HCT116 (cell line): ENCODE results near the gene LTO1. TPM values are rescaled to one million over a fixed set of nuclear protein-coding genes. Genes with fewer than 3 reads are reported as not detected.
A peak's percentile ranks its signal among the peaks of the same experiment; 100 is the strongest.

ENCODE experiments used
- ATAC-seq: fragments of 200-7000 bp; cut with Tn5 transposase; 2 replicates; pipeline ENCODE4 v1.9.1; 2020; ENCODE audit warnings: mild to moderate bottlenecking, moderate library complexity
- BruUV-seq: library from RNA; stranded (reverse); fragments of 400-500 nt; replicated peaks from 2 replicates; lab custom pipeline; 2021; lab: Mats Ljungman, UMichigan
- CTCF ChIA-PET: fragments of 300-600 bp; sonication (Branson Sonifier 250); formaldehyde crosslinking; loops from one replicate; lab custom pipeline; 2021; ENCODE audit warnings: antibody characterized with exemption; lab: Charles Lee
- POLR2A ChIA-PET: fragments of 300-600, 350-600 bp; sonication (Branson Sonifier 250); formaldehyde crosslinking; loops from one replicate; lab custom pipeline; 2021; ENCODE audit warnings: antibody characterized with exemption; lab: Charles Lee
- RAD21 ChIA-PET, 2 experiments: fragments of 300-600 bp; sonication (Branson Sonifier 250); formaldehyde crosslinking; loops; one replicate each; lab custom pipeline; 2023; ENCODE audit warnings: low total read pairs in 2 of 2; ENCODE audit not compliant: uncharacterized antibody in 2 of 2, unreplicated experiment in 2 of 2, low non-redundant PET in 1 of 2; lab: Charles Lee
- DNase-seq: peaks from one replicate; pipeline ENCODE4 v3.0.0-alpha.2; 2010; ENCODE audit warnings: low read depth, low spot score
- H2AFZ ChIP-seq: fragments of 200-600 bp; shearing (Covaris generic), sonication (generic); 2 replicates; pipeline ENCODE4 v1.6.1; 2017; ENCODE audit warnings: low read depth, mixed run types, mixed read lengths, antibody characterized with exemption, low read length; ENCODE audit not compliant: poor library complexity, severe bottlenecking
- H3K27ac ChIP-seq: 2 replicates; pipeline ENCODE4 v1.5.1; 2012; ENCODE audit warnings: low read depth, low read length
- H3K27me3 ChIP-seq: fragments of 200-600 bp; sonication (generic); 2 replicates; pipeline ENCODE4 v1.6.1; 2016; ENCODE audit warnings: mixed run types, low read length, mixed read lengths; ENCODE audit not compliant: insufficient read depth
- H3K36me3 ChIP-seq, 2 experiments: fragments of 200-500 bp in 1 of 2; fragments of 200-600 bp in 1 of 2; sonication (Bioruptor generic) in 1 of 2; sonication (generic) in 1 of 2; 2 replicates each; pipeline versions ENCODE4 v1.5.1 to v1.6.1; 2014 to 2016; ENCODE audit warnings: low read length in 2 of 2, inconsistent platforms in 1 of 2, mixed read lengths in 1 of 2, mixed run types in 1 of 2; ENCODE audit not compliant: insufficient read depth in 2 of 2, control insufficient read depth in 1 of 2
- H3K4me1 ChIP-seq, 2 experiments: fragments of 200-600 bp in 1 of 2; sonication (generic) in 1 of 2; 2 replicates each; pipeline versions ENCODE4 v1.5.1 to v1.6.1; 2012 to 2017; ENCODE audit warnings: low read length in 2 of 2, inconsistent platforms in 1 of 2, mild to moderate bottlenecking in 1 of 2, mixed read lengths in 1 of 2, mixed run types in 1 of 2, moderate library complexity in 1 of 2; ENCODE audit not compliant: insufficient read depth in 2 of 2, control insufficient read depth in 1 of 2
- H3K4me2 ChIP-seq: fragments of 200-600 bp; sonication (generic); 2 replicates; pipeline ENCODE4 v1.6.1; 2017; ENCODE audit warnings: mixed run types, low read length, mixed read lengths
- H3K4me3 ChIP-seq, 2 experiments: fragments of 200-600 bp in 1 of 2; sonication (generic) in 1 of 2; replicated peaks in 1 of 2; 2 replicates each; pipeline ENCODE4 v1.5.1; 2011 to 2016; ENCODE audit warnings: low read length in 2 of 2, control low read depth in 1 of 2, low read depth in 1 of 2, mild to moderate bottlenecking in 1 of 2, mixed read lengths in 1 of 2, mixed run types in 1 of 2
- H3K79me2 ChIP-seq: fragments of 200-600 bp; sonication (generic); 2 replicates; pipeline ENCODE4 v1.6.1; 2017; ENCODE audit warnings: mild to moderate bottlenecking, mixed run types, low read length, moderate library complexity, mixed read lengths; ENCODE audit not compliant: insufficient read depth
- H3K9ac ChIP-seq: fragments of 200-600 bp; sonication (generic); 2 replicates; pipeline ENCODE4 v1.6.1; 2016; ENCODE audit warnings: low read length, mixed read lengths
- H3K9me2 ChIP-seq: fragments of 200-600 bp; sonication (generic), shearing (Covaris generic); 2 replicates; pipeline ENCODE4 v1.6.1; 2017; ENCODE audit warnings: mixed run types, mild to moderate bottlenecking, moderate library complexity; ENCODE audit not compliant: insufficient read depth
- H3K9me3 ChIP-seq, 2 experiments: fragments of 200-500 bp in 1 of 2; fragments of 200-600 bp in 1 of 2; sonication (Bioruptor generic) in 1 of 2; sonication (generic) in 1 of 2; 2 replicates each; pipeline ENCODE4 v1.6.1; 2014 to 2017; ENCODE audit warnings: low read length in 2 of 2, mixed read lengths in 2 of 2, inconsistent platforms in 1 of 2, low read depth in 1 of 2, mild to moderate bottlenecking in 1 of 2, mixed run types in 1 of 2, moderate library complexity in 1 of 2; ENCODE audit not compliant: control insufficient read depth in 1 of 2, insufficient read depth in 1 of 2
- H4K20me1 ChIP-seq: fragments of 200-600 bp; sonication (generic), shearing (Covaris generic); 2 replicates; pipeline ENCODE4 v1.6.1; 2017; ENCODE audit warnings: mixed run types, mild to moderate bottlenecking, moderate library complexity; ENCODE audit not compliant: insufficient read depth
- CEBPB ChIP-seq: IDR thresholded peaks from 2 replicates; pipeline ENCODE4 v1.6.1; 2012; ENCODE audit warnings: low read depth
- CTCF ChIP-seq, 3 experiments: fragments of 200-600 bp in 1 of 3; sonication (generic) in 1 of 3; IDR thresholded peaks in 2 of 3; conservative IDR thresholded peaks in 1 of 3; 2 replicates each; pipeline ENCODE4 v1.5.1; 2012 to 2017; ENCODE audit warnings: low read depth in 2 of 3, low read length in 2 of 3, antibody characterized with exemption in 1 of 3, borderline replicate concordance in 1 of 3, control low read depth in 1 of 3, mild to moderate bottlenecking in 1 of 3, mixed read lengths in 1 of 3, mixed run types in 1 of 3, moderate library complexity in 1 of 3; ENCODE audit not compliant: insufficient read depth in 1 of 3
- FOSL1 ChIP-seq: IDR thresholded peaks from 2 replicates; pipeline ENCODE4 v1.6.1; 2012; ENCODE audit warnings: low read depth
- POLR2AphosphoS5 ChIP-seq: IDR thresholded peaks from 2 replicates; pipeline ENCODE4 v1.6.1; 2011; ENCODE audit warnings: mild to moderate bottlenecking, low read depth, low read length, moderate library complexity
- RAD21 ChIP-seq: IDR thresholded peaks from 2 replicates; pipeline ENCODE4 v1.6.1; 2012; ENCODE audit warnings: low read depth, mild to moderate bottlenecking
- YY1 ChIP-seq: IDR thresholded peaks from 2 replicates; pipeline ENCODE4 v1.6.1; 2011; ENCODE audit warnings: low read length, low read depth, moderate library complexity, mild to moderate bottlenecking; ENCODE audit not compliant: insufficient replicate concordance; ENCODE audit errors: extremely low read depth
- intact Hi-C: fragments of 100-400 bp; cut with micrococcal nuclease; formaldehyde crosslinking; loops from 2 replicates; pipeline ENCODE4 v1.10.0; 2022
- total RNA-seq: library from RNA; stranded (reverse); gene quantifications from one replicate; pipeline ENCODE4 v1.2.1, GENCODE V29; 2021; ENCODE audit not compliant: unreplicated experiment

The LTO1 gene
- total RNA-seq, 1 experiment from 2014 or later: 21.3 TPM

GRCh38 chr11:69670158-69670845 is 4.9 kb downstream of the LTO1 start:
- no peak overlapping the region for H3K9ac ChIP-seq
- peak; percentile 28 for TF ChIP-seq YY1
- no peak for TF ChIP-seq CEBPB
- 0 out of 2 replicates have a peak, but pooled peaks have one; percentile 20 for TF ChIP-seq POLR2AphosphoS5
- no peak for TF ChIP-seq FOSL1
- TF ChIP-seq CTCF (IDR thresholded peaks at IDR 0.05 in 2 of 3, conservative IDR thresholded peaks at IDR 0.05 in 1 of 3; ENCODE audit: borderline replicate concordance in 1 of 3, insufficient read depth in 1 of 3, low read depth in 2 of 3, low read length in 2 of 3): peak; percentile 83 to 95 (median 91)
- peak; percentile 91 for TF ChIP-seq RAD21
- DNase-seq (peak; percentile 56), ATAC-seq (peak; percentile 79)
- H3K27me3 ChIP-seq: no peaks in the 10 kb centered on the region
- H3K4me3 ChIP-seq: no peak overlapping the region
- no peak overlapping the region for H2AFZ ChIP-seq
- BruUV-seq: no TSS peak
- peaks cover 9 to 25% of the 10 kb centered on the region in 2 experiments; a peak in 3 of 4 replicates for H3K36me3 ChIP-seq
- peaks cover 28% of the 10 kb centered on the region for H3K79me2 ChIP-seq
- RAD21 ChIA-PET: interaction anchor here (0.6 to 1.6 kb wide), 8 partner anchors 13 to 569 kb away, joined by 3 to 4 read pairs (median 3); no protein-coding TSS in a partner anchor
- no peaks in the 10 kb centered on the region for H4K20me1 ChIP-seq
- H3K27ac ChIP-seq: peak overlapping the region; percentile 27; the same call in 1 of the 2 replicates
- H3K4me1 ChIP-seq: peaks cover 6 to 24% of the 10 kb centered on the region in 2 experiments; a peak in 3 of 4 replicates
- CTCF ChIA-PET: interaction anchor here (0.7 to 3.0 kb wide), 9 partner anchors 8 to 569 kb away, joined by 3 to 24 read pairs (median 4); partner anchors contain the start of gene MYEOV
- POLR2A ChIA-PET: no interaction called here
- 0 out of 2 replicates have a peak overlapping the region, but pooled peaks have one; percentile 5 for H3K4me2 ChIP-seq
- no peaks in the 10 kb centered on the region for H3K9me3 ChIP-seq
- intact Hi-C loops: loop anchor here (1.0 to 10.0 kb wide), 2 partner anchors 376 to 569 kb away; partner anchors contain the start of gene MYEOV
- H3K9me2 ChIP-seq: no peaks in the 10 kb centered on the region
